ENCODE measurements around the gene CSF1. TPM values are rescaled to one million over a fixed set of nuclear protein-coding genes. Genes with fewer than 3 reads are reported as not detected.

CSF1 gene
- total RNA-seq, 1 experiment from 2014 or later: 5.4 TPM

GRCh38 chr1:109977657-109978378, 67.2 kb downstream of the CSF1 start:
- DNase-seq (ENCODE audit: low spot score): no peak

- DNase-seq (ENCODE audit: low spot score): no peak
Measured at GRCh38 chr1:109978761-109979488, 68.3 kb downstream of the CSF1 start.

DNA sequence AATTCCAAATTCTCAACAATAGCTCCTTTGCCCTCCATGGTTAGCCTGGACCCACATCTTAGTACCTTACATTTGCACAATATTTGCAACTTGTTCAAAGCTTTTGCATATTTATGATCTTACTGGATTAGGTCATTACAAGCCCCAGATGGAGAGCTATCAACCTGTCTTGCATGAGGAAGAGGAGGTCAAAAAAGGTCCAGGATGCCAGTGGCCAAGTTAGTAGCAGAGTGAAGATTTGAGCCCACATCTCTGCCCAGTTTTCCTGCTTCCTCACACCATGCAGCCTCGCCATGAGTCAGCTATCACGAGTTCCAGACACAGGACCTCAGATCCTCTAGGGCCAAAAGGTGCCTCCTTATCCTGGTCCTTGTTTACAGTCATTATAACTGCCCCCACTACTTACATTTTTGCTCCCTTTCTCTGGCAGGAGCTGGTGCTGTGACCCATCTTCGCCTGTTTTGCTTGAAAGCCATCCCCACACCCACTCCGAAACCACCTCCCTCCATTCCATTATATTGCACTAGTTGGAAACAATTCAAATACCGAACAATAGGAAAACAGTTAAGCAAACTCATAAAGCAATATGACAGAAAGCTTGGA, 68.9 kb downstream of the CSF1 start:
- no peak for DNase-seq (ENCODE audit: low spot score)

Other genes with a start within 250 kb of the CSF1 start
- gene GSTM2, start 242.8 kb upstream of the CSF1 start, total RNA-seq (2014; rRNA removed; shearing (Covaris generic)): not detected in 2 replicates
- gene GSTM1, start 223.0 kb upstream of the CSF1 start, total RNA-seq (2014; rRNA removed; shearing (Covaris generic)): not detected in 2 replicates
- not detected in 2 replicates for gene GSTM5, start 198.6 kb upstream of the CSF1 start, total RNA-seq (2014; rRNA removed; shearing (Covaris generic))
- not detected in 2 replicates for gene GSTM3, start 169.8 kb upstream of the CSF1 start, total RNA-seq (2014; rRNA removed; shearing (Covaris generic))
- 107 and 120 TPM in 2 replicates for gene EPS8L3, start 146.9 kb upstream of the CSF1 start, total RNA-seq (2014; rRNA removed; shearing (Covaris generic))
- 45.6 and 48.7 TPM in 2 replicates for gene AHCYL1, start 73.9 kb downstream of the CSF1 start, total RNA-seq (2014; rRNA removed; shearing (Covaris generic))
- 24.1 and 26.8 TPM in 2 replicates for gene STRIP1, start 123.8 kb downstream of the CSF1 start, total RNA-seq (2014; rRNA removed; shearing (Covaris generic))
- not detected in 2 replicates for gene ALX3, start 159.8 kb downstream of the CSF1 start, total RNA-seq (2014; rRNA removed; shearing (Covaris generic))
- gene UBL4B, start 201.6 kb downstream of the CSF1 start, total RNA-seq (2014; rRNA removed; shearing (Covaris generic)): not detected in 2 replicates
- not detected in 2 replicates for gene SLC6A17, start 239.6 kb downstream of the CSF1 start, total RNA-seq (2014; rRNA removed; shearing (Covaris generic))

All from HT-29 (cell line).